Stimulated activated CD8-positive, alpha-beta memory T cell treated with anti-CD3 and anti-CD28 coated beads, Interleukin-12 subunit alpha, Interleukin-12 subunit beta, amount 100 ng/mL, for 24 hours (primary cell): ENCODE measurements around the gene DIP2C.
"Not testable (repeated sequence)": the region's sequence is repeated elsewhere in the genome, so short reads cannot be mapped to it uniquely, and the experiment has no call there.

ENCODE experiments used
- DNase-seq: peaks from one replicate; pipeline ENCODE4 v3.0.0-alpha.2; 2020; ENCODE audit errors: extremely low read depth

DIP2C gene

GRCh38 chr10:481628-482027, 207.8 kb downstream of the DIP2C start:
- DNase-seq = no peak

GRCh38 chr10:480928-481552, 208.4 kb downstream of the DIP2C start:
- DNase-seq = no peak

- DNase-seq = no peak
Measured at GRCh38 chr10:480498-480927, 209.0 kb downstream of the DIP2C start.

- DNase-seq = not testable (repeated sequence)
Measured at GRCh38 chr10:479706-480497, 209.6 kb downstream of the DIP2C start.

- no peak for DNase-seq
Measured at GRCh38 chr10:478471-479245, 210.8 kb downstream of the DIP2C start.

GRCh38 chr10:477620-478019, 211.8 kb downstream of the DIP2C start:
- no peak for DNase-seq

- DNase-seq = no peak
Measured at GRCh38 chr10:476455-476780, 213.1 kb downstream of the DIP2C start.

GRCh38 chr10:475709-476454, 213.6 kb downstream of the DIP2C start:
- no peak for DNase-seq

GRCh38 chr10:474946-475345, 214.5 kb downstream of the DIP2C start:
- DNase-seq = no peak

GRCh38 chr10:474406-474805, 215.1 kb downstream of the DIP2C start:
- DNase-seq = no peak

GRCh38 chr10:472241-472910, 217.1 kb downstream of the DIP2C start:
- no peak for DNase-seq

- DNase-seq = no peak
Measured at GRCh38 chr10:470339-471003, 219.0 kb downstream of the DIP2C start.

GRCh38 chr10:469947-470338, 219.5 kb downstream of the DIP2C start:
- no peak for DNase-seq

- DNase-seq = no peak
Measured at GRCh38 chr10:459743-460142, 229.7 kb downstream of the DIP2C start.

- DNase-seq = no peak
Measured at GRCh38 chr10:458421-458851, 231.0 kb downstream of the DIP2C start.

- no peak for DNase-seq
Measured at GRCh38 chr10:456486-456885, 233.0 kb downstream of the DIP2C start.

GRCh38 chr10:454860-455259, 234.6 kb downstream of the DIP2C start:
- DNase-seq = no peak

GRCh38 chr10:453647-454046, 235.8 kb downstream of the DIP2C start:
- DNase-seq = no peak

- DNase-seq = no peak
Measured at GRCh38 chr10:452512-453426, 236.7 kb downstream of the DIP2C start.

- no peak for DNase-seq
Measured at GRCh38 chr10:451856-452255, 237.6 kb downstream of the DIP2C start.
